Thoracic aorta (tissue), 2 donors: ENCODE measurements around the gene STIL. TPM values are rescaled to one million over a fixed set of nuclear protein-coding genes. Genes with fewer than 3 reads are reported as not detected.

Experiments used
- ATAC-seq: fragments of 150-250 bp; one replicate; pipeline ENCODE4 v1.8.0; 2017; ENCODE audit warnings: low read depth; ENCODE audit not compliant: insufficient number of reproducible peaks, low FRiP score
- DNase-seq: peaks from one replicate; pipeline ENCODE4 v3.0.0-alpha.2; 2020; ENCODE audit warnings: low spot score
- H3K27ac ChIP-seq, 2 donors: fragments of 200-600 bp; sonication (generic); 1 replicate in 1 of 2; 2 replicates in 1 of 2; pipeline ENCODE4 v1.5.1; 2016; ENCODE audit warnings: mild to moderate bottlenecking in 2 of 2, moderate library complexity in 2 of 2
- H3K27me3 ChIP-seq: fragments of 200-600 bp; sonication (generic); replicated peaks from 2 replicates; pipeline ENCODE4 v1.6.0; 2016; ENCODE audit warnings: mild to moderate bottlenecking; ENCODE audit not compliant: insufficient read depth
- H3K36me3 ChIP-seq: fragments of 200-600 bp; sonication (generic); one replicate; pipeline ENCODE4 v1.5.1; 2016
- H3K4me1 ChIP-seq, 2 donors: fragments of 200-600 bp; sonication (generic); 1 replicate in 1 of 2; 2 replicates in 1 of 2; pipeline versions ENCODE4 v1.5.1 to v1.6.0; 2016; ENCODE audit warnings: low read depth in 2 of 2, mild to moderate bottlenecking in 1 of 2; ENCODE audit not compliant: control insufficient read depth in 1 of 2
- H3K4me3 ChIP-seq: fragments of 200-600 bp; sonication (generic); 2 replicates; pipeline ENCODE4 v1.5.1; 2016; ENCODE audit warnings: mild to moderate bottlenecking
- H3K9me3 ChIP-seq: fragments of 200-600 bp; sonication (generic); 2 replicates; pipeline ENCODE4 v1.5.1; 2016
- CTCF ChIP-seq: fragments of 200-600 bp; sonication (generic); IDR thresholded peaks from one replicate; pipeline ENCODE4 v1.5.1; 2019; ENCODE audit warnings: antibody characterized with exemption
- total RNA-seq, 2 donors: library from RNA; depleted of rRNA; stranded (reverse); fragments of >200 nt; gene quantifications; one replicate each; pipeline versions ENCODE4 v1.1.0 to v1.2.3, GENCODE V29; 2016

STIL gene
- total RNA-seq, 2 donors from 2014 or later, result 1.1 to 2.2 TPM

GRCh38 chr1:47226839-47227215 lies 87.1 kb downstream of the STIL start:
- no peaks in the 10 kb centered on the region for H3K36me3 ChIP-seq
- peaks cover 19 to 31% of the 10 kb centered on the region in 2 donors for H3K4me1 ChIP-seq
- DNase-seq (no peak), ATAC-seq (no peak)
- no peak overlapping the region for H3K27ac ChIP-seq
- H3K9me3 ChIP-seq, result no peaks in the 10 kb centered on the region
- no peak for TF ChIP-seq CTCF
- H3K27me3 ChIP-seq, result peaks cover 31% of the 10 kb centered on the region
- H3K4me3 ChIP-seq, result no peak overlapping the region

GRCh38 chr1:47226121-47226838 lies 87.7 kb downstream of the STIL start:
- no peaks in the 10 kb centered on the region for H3K36me3 ChIP-seq
- H3K4me1 ChIP-seq, result peaks cover 14 to 25% of the 10 kb centered on the region in 2 donors
- no peak for ATAC-seq
- H3K27me3 ChIP-seq, result peaks cover 31% of the 10 kb centered on the region
- no peak overlapping the region for H3K27ac ChIP-seq
- TF ChIP-seq CTCF, result no peak
- no peaks in the 10 kb centered on the region for H3K9me3 ChIP-seq
- peak overlapping the region; percentile 65 for H3K4me3 ChIP-seq
- no peak for DNase-seq

GRCh38 chr1:47225430-47226100 lies 88.4 kb downstream of the STIL start:
- H3K4me1 ChIP-seq, result peaks cover 13 to 18% of the 10 kb centered on the region in 2 donors
- no peaks in the 10 kb centered on the region for H3K36me3 ChIP-seq
- ATAC-seq, result no peak
- H3K27ac ChIP-seq, result no peak overlapping the region
- H3K9me3 ChIP-seq, result no peaks in the 10 kb centered on the region
- H3K27me3 ChIP-seq, result peaks cover 29% of the 10 kb centered on the region
- TF ChIP-seq CTCF, result no peak
- no peak for DNase-seq
- peak overlapping the region; percentile 65 for H3K4me3 ChIP-seq

GRCh38 chr1:47224676-47225399 lies 89.1 kb downstream of the STIL start:
- Histone ChIP-seq H3K4me1 (peaks cover 10 to 15% of the 10 kb centered on the region in 2 donors), H3K27ac (no peak overlapping the region), H3K36me3 (no peaks in the 10 kb centered on the region), H3K9me3 (no peaks in the 10 kb centered on the region), H3K4me3 (peak overlapping the region; percentile 65), H3K27me3 (peaks cover 21% of the 10 kb centered on the region)
- ATAC-seq, result no peak
- DNase-seq, result no peak
- TF ChIP-seq CTCF, result no peak
